NCI-H128 (cell line): Measurements from ENCODE around the gene PCBP4.

Experiments
- DNase-seq: peaks from one replicate; lab custom pipeline; 2025; ENCODE audit not compliant: unreplicated experiment; lab: John Stamatoyannopoulos, UW

PCBP4 gene

DNA sequence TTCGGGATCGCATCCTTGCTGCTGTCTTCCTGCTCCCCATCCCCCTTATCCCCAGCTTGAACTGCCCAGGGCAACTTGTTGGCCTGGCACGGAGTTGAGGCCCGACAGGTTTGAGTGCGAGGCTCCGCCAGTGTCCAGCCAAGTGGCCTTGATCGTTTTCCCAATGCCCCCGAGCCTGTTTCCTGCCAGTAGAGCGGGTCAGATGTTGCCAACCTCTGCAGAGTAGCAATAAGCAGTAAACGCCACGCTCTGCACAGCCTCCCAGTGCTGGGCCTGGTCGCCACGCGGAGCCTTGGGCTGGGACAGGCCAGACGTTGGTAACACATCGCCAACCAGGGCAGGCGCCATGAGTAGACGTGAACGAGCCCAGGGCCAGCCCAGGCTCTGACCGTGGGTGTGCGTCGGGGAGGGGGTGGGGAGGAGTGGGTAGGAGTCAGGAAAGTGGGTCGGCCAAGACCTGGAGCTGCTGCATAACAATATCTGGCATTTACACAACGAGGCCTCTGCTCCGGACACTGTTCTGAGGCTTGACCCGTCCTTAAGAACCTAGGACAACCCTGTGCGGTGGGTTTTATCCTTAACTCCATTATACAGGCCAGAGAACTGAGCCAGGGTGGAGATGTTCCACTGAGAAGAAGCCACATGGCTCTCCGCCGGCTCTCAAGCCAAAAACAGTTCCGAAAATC lies 7.2 kb upstream of the PCBP4 start:
- DNase-seq, result no peak

GRCh38 chr3:51971350-51971749 lies 4.1 kb upstream of the PCBP4 start:
- no peak for DNase-seq

- DNase-seq, result no peak
Observed at GRCh38 chr3:51970606-51971300, 3.5 kb upstream of the PCBP4 start.

GRCh38 chr3:51969841-51970240 lies 2.6 kb upstream of the PCBP4 start:
- DNase-seq, result no peak

DNA sequence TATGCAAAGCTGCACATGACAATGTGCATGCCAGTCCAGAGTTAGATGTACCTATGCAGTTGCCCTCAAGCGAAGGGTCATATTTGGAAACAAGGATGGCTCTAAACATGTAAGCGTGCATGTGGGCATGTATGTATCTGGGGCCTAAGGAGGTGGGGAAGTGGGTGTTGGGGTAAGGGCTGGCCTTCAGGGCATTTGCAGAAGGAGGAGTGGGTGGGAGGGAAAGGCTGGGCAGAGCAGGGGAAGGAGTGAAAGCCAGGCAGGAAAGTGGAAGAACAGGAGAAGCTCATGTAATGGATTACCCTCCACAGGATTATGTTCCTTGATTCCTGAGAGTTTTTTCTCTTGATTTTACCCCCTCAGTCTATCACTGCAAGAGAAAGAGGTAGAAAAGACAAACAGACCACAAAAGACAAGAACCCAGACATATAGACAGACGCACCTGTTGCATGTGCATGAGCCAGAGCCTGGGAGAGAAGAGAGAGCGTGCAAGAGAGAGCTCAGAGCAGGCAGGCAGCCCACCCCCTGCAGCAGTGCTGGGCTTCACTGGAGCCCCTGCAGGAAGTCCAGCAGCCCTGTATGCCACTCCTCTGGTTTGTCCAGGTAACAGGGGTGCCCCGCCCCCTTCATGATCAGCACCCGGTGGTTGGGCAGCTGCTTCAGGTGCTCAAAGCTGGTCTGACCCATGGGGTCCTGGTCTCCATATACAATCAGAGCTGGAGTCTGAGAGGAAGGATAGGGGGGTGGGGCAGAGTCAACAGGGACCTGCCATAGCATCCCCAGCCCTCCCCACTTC lies 1.8 kb upstream of the PCBP4 start:
- no peak for DNase-seq

DNA sequence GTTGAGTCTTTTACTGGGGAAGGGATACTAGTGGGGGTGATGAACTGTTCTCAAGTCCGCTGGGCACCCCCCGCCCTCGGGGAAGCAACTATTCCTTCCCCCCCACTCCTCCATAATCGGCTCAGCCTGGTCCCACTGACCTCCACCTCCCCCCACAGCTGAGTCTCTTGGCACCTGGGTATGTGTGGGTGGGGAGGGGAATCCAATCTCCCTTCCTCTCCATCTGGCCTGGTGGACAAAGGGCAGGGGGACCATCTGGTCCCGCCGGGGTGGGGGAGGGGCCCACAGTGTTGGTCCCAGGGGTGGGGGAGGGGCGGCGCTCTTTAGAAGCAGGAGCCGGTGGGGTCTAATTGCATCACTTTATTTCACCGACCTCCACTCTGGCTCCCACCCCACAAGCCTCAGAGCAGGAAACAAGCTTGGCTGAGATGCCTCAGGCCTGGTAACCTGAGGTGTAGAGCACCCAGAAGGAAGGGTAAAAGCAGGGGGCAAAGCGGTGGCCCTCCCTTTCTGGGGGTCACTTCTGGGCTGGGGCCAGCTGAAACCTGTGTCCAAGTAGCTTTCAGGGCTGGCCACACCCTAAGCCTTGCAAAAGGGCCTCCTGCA lies 1.0 kb upstream of the PCBP4 start:
- no peak for DNase-seq

DNA sequence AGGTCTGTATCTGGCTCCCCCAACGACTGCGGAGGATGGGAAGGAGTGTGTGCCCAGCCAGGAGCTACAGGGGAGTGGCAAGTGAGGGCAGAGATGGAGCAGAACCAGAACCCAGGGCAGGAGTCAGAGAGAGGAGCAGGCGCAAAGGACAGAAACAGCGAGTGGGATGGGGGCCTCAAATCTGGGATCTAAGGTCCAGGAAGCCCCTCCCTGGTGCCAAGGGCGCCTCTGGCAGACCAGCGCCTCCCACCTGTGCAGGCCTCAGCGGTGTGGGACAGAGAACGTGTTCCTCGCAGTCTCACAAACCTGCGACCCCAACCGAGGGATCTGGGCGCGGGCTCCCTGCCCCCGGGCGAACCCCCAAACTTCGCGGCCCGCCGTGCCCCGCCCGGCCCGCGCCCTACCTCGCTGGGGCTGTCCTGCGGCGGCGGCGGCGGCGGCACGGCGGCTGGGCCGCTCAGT lies 301 bp downstream of the PCBP4 start:
- no peak for DNase-seq

DNA sequence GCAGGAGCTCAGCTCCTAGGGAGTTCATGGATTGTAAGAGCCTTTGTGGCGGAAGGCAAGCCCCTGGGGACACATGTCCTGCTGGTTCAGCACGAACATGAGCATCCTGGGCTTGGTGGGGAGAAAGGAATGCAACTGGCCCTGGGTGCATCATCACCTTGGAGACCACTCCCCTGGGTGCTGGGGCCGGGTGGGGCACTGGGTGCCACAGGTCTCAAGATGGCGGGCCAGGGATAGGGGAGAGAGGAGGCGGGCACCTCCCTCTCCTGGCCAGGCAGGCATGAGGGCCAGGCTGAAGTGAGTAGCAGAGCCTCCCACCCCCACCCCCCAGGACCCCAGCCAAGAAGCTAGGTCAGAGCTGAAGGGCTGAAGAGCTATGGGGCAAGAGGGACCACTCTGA lies 768 bp downstream of the PCBP4 start:
- no peak for DNase-seq

GRCh38 chr3:51966016-51966415 lies 1.2 kb downstream of the PCBP4 start:
- DNase-seq, result no peak

DNA sequence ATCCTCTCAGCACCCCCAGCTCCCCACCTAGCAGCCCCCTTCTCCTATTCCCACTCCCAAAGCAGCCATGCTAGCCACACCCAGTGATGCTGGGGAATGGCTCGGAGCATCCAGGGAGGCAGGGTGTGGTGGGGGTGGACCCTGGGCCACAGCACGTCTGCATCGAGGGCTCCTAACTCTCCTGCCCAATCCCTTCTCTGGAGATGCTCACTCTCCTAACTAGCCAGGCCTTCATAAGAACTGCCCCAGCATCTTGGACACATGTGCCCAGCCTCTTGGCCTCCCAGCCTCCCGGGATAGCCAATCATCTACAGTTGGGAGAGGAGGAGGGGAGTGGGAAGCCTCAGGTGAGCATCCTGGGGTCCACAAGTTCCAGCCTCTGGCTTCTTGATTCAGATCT lies 2.7 kb downstream of the PCBP4 start:
- no peak for DNase-seq

- DNase-seq, result no peak
Observed at GRCh38 chr3:51963951-51964451, 3.3 kb downstream of the PCBP4 start.

DNA sequence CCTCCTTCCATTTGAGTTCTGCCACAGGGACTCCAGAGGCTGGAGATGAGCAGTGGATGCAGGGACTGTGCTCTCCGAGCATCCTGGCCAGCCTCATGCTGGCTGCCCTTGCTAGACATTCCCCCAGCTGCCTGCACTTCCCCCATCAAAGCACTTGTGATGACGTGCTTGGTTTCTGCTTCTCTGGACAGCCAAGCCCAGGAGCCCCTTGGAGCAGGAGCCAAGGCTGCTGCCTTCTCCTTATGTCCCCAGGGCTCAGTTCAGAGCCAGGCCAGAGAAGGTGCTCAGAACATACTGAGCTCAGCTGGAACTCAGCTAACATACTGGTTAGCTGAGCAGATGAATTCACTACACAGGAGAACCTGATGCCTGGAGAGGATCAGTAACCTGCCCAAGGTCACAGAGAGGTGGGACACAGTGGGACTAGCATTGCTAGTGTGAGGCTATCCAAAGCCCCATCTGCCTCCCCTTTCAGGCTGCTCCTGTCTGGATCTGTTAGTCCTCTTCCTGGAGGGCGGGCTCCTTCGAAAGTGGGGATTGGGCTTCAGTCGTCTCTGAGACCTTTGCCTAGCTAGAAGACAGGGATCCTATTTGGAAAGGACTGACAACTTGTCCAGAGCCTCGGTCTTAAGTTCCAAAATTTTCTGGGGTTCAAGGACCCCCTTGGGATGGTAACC lies 4.3 kb downstream of the PCBP4 start:
- no peak for DNase-seq

DNA sequence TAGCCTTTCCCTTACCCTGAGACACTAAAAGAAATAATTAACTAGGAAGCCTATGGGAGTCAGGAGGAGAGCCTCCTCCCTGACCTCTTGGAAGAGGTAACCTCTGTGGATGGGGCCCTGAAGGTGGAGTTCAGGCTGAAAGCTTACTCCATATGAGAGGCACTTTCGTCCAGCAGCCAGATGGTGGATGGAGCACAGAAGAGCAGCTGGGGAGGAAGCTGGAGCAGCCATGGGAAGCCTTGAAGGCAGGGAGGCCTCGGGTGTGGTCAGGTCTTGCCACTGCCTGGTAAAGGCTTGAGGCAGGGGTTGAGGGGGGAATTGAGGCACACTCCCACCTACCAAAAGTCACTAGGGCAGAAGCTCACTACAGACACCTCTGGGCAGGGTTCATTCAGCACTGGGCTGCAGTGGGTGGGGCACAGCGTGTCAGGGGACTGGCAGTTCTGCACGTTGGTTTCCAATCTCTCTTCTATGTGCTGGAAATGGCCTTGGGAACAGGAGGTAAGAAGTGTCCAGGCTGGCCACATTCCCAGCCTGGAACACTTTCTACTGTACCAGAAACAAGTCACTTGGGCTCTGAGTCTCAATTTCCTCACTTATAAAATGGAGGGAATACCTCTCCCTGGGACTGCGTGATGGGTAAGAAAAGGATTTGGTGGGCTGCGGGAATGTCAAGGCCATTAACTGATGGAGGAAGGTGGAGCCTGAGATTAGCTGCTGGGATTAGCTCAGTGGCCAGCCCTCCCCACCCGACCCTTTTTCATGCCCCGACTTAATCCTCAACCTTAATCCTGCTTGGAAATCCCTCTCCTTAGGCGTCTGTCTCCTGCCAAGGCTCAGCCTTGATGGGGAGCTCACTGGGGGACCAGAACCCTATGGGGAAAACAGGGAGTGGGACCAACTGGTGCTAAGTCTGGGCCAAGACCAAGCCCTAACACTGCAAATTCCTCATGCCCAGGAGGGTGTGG lies 5.4 kb downstream of the PCBP4 start:
- no peak for DNase-seq

DNA sequence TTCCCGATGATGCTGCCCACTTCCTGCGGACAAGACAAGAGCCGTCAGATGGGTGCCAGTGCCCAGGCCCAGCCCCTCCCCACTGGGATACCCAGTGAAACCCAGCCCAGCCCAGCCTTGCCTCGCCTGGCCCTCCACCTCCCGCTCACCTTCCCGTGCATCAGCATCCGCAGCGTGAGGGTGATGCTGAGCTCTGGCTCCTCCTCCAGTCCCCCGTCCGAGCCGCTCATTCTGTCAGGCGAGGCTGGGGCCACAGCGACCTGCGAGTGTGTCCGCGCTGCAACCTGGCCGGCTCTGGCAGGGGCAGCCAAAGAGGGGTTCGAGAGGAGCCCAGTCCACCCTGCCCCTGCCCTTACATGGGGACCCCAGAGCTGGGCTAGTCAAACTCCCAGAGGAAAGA lies 6.2 kb downstream of the PCBP4 start:
- no peak for DNase-seq

DNA sequence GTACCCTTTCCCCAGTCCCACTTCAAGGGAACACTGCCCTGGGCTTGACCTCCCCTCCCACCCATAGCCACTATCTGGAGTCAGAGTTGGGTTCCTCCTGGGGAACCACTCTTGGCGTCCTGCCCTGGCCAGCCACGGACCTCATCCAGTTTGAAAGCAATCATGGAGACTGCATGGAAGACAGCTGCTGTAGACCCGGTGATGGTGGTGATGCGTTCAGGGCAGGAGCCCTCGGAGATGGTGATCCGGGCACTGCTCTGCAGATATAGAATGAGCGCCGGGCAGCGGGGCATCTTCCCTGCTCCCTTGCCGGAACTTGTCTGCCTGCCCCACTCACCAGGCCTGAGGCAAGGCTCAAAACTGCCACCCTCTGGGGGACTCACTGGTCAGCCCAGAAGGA lies 6.9 kb downstream of the PCBP4 start:
- no peak for DNase-seq

DNA sequence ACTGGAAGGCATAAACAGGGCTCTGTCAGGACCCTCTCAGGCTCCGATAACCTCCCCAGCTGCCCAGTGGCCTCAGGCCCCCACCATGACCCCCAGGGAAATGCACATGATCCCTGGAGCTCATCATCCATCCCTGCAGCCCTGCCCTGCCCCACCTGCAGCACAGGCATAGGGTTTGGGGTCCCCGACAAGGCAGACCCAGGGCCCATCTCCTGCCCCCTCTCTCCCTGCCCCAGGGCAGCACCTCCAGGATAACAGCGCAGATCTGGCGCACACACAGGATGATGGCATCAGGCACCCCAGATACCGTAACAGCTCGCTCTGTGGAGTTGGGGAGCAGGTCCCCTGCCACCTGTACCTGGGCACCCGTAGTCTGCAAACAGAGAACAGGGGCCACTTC lies 7.6 kb downstream of the PCBP4 start:
- DNase-seq, result no peak

- DNase-seq, result no peak
Observed at GRCh38 chr3:51958603-51959521, 8.4 kb downstream of the PCBP4 start.

DNA sequence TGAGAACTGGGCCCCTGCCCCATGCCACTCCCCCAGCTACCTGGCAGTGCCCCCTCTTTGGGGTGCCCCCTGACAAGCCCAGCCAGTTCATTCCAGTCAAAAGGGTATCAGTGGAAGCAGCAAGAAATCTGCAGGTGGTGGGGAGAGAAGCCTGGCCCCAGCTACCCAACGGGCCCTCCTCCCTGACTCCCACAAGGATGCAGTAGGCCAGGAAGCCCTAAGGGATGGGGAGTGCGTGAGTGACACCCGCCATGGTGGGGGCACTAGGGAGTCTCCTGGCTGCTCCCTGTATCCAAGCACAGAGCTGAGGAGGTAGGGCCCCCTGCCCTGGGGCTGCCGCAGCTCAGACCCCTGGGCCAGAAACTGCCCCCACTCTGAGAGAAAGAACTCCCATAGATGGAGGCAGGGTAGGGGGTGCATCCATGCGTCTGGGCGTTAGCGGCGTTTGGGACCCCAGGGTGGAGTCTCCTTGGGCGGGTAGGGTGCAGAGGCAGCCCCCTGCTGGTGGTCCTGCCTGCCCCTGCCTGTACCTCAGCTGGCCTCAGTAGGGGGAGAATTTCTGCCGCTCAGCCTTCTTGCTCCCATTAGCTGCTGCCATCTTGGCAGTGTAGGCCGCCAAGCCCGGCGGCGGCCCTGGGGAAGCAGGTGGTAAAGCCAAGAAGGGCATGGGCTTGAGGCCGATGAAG lies 9.6 kb downstream of the PCBP4 start:
- DNase-seq, result no peak
